ENCODE measurements around the gene IGF2BP3.

IGF2BP3 gene

DNA sequence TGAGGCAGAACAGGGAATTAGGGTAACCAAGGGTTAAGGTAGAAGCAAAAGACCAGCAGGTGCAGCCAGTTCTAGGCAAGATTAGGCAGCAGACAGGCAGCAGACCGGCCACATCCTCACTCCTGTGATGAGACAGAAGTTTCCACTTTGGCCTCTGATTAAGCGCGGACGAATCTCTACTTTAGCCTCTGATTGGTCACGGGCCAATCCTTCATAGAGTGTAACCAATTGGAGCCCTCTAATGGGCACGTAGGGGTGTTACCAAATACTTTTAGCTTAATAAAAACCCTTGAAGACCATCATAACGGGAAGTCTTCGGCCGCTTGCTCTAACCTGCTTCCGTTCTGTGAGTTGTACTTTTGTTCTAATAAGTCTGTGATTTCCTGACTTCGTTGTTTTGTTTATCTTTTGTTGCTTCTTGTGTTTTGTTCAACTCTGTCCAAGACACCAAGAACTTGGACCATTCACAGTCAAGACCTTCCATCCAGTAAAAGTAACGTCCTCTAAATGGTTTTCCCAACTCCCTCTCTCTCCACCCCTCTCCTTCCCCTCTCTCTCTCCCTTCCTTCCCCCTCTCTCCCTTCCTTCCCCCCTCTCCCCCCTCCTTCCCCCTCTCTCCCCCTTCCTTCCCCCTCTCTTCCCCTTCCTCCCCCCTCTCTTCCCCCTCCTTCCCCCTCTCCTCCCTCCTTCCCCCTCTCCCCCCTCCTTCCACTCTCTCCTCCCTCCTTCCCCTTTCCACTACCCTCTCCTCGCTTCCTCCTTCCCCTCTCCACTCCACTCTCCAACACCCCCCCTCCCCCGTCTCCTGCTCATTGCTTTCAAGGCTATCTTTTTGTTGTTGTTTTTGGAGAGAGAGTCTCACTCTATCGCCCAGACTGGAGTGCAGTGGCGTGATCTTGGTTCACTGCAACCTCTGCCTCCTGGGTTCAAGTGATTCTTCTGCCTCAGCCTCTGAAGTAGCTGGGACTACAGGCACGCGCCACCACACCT, 184.3 kb downstream of the IGF2BP3 start:
- ChIA-PET POLR2A (no interaction called here), CTCF (interaction anchor here (1.2 to 6.5 kb wide), 4 partner anchors 8 to 33 kb away, joined by 3 to 57 read pairs (median 4); no protein-coding TSS in a partner anchor)
- DNase-seq (ENCODE audit: extremely low spot score) = no peak
- TF ChIP-seq CTCF (IDR thresholded peaks at IDR 0.05; ENCODE audit: control extremely low read depth, extremely low read depth, low read depth, missing control alignments) = no peak

GRCh38 chr7:23284871-23285270, 185.4 kb downstream of the IGF2BP3 start:
- DNase-seq (ENCODE audit: extremely low spot score) = no peak
- TF ChIP-seq CTCF (IDR thresholded peaks at IDR 0.05; ENCODE audit: control extremely low read depth, extremely low read depth, low read depth, missing control alignments) = no peak
- CTCF ChIA-PET = interaction anchor here (1.5 to 6.5 kb wide), 3 partner anchors 9 to 171 kb away, joined by 3 to 57 read pairs (median 6); no protein-coding TSS in a partner anchor
- POLR2A ChIA-PET = interaction anchor here (1.2 kb wide), 1 partner anchor 14 kb away, joined by 3 read pairs; the partner anchor contains the start of gene MALSU1

DNA sequence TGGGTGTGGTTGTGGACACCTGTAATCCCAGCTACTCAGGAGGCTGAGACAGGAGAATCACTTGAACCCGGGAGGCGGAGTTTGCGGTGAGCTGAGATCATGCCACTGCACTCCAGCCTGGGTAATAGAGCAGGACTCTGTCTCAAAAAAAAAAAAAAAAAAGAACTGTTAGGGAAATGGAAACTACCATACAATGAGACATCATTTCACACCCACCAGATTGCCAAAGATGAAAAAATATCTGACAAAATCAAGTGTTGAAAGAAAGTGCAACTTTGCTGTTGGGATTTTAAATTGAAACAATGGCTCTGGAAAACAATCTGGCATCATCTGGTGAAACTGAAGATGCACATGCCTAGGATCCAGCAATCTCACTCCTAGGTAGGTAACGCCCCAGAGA, 187.2 kb downstream of the IGF2BP3 start:
- POLR2A ChIA-PET = interaction anchor here (0.6 kb wide), 1 partner anchor 13 kb away, joined by 3 read pairs; no protein-coding TSS in a partner anchor
- no peak for TF ChIP-seq CTCF (IDR thresholded peaks at IDR 0.05; ENCODE audit: control extremely low read depth, extremely low read depth, low read depth, missing control alignments)
- CTCF ChIA-PET = interaction anchor here (1.0 to 6.5 kb wide), 3 partner anchors 11 to 24 kb away, joined by 3 to 57 read pairs (median 3); no protein-coding TSS in a partner anchor
- no peak for DNase-seq (ENCODE audit: extremely low spot score)

GRCh38 chr7:23279819-23280525, 190.3 kb downstream of the IGF2BP3 start:
- TF ChIP-seq CTCF (IDR thresholded peaks at IDR 0.05; ENCODE audit: control extremely low read depth, extremely low read depth, low read depth, missing control alignments) = no peak
- ChIA-PET POLR2A (no interaction called here), CTCF (interaction anchor here (0.8 to 10.9 kb wide), 8 partner anchors 9 to 266 kb away, joined by 3 to 93 read pairs (median 4); no protein-coding TSS in a partner anchor)
- no peak for DNase-seq (ENCODE audit: extremely low spot score)

GRCh38 chr7:23277359-23277989, 192.8 kb downstream of the IGF2BP3 start:
- CTCF ChIA-PET = interaction anchor here (0.7 to 10.9 kb wide), 23 partner anchors 9 to 434 kb away, joined by 3 to 132 read pairs (median 4); partner anchors contain the start of gene MALSU1
- DNase-seq (ENCODE audit: extremely low spot score) = peak; percentile 64
- POLR2A ChIA-PET = no interaction called here

More at GRCh38 chr7:23277359-23277989, 192.8 kb downstream of the IGF2BP3 start:
- peak; percentile 82 for TF ChIP-seq CTCF (IDR thresholded peaks at IDR 0.05; ENCODE audit: control extremely low read depth, extremely low read depth, low read depth, missing control alignments)
